Peyer's patch (tissue), 4 donors: Measurements from ENCODE around the gene IFITM5. TPM values are rescaled to one million over a fixed set of nuclear protein-coding genes. Genes with fewer than 3 reads are reported as not detected.
"Not testable (repeated sequence)": the region's sequence is repeated elsewhere in the genome, so short reads cannot be mapped to it uniquely, and the experiment has no call there.

Experiments
- DNase-seq, 3 donors: peaks; one replicate each; pipeline ENCODE4 v3.0.0-alpha.2; 2017 to 2019
- H3K27ac ChIP-seq, 4 donors: fragments of 200-600 bp; sonication (generic); one replicate each; pipeline ENCODE4 v1.5.1; 2016 to 2019
- H3K27me3 ChIP-seq, 2 donors: fragments of 200-600 bp; sonication (generic); one replicate each; pipeline ENCODE4 v1.5.1; 2019
- H3K36me3 ChIP-seq, 3 donors: fragments of 200-600 bp; sonication (generic); one replicate each; pipeline ENCODE4 v1.5.1; 2016 to 2019
- H3K4me1 ChIP-seq, 4 donors: fragments of 200-600 bp; sonication (generic); one replicate each; pipeline ENCODE4 v1.5.1; 2016 to 2019
- H3K4me3 ChIP-seq, 4 donors: fragments of 200-600 bp; sonication (generic); 1 replicate in 3 of 4; 2 replicates in 1 of 4; pipeline ENCODE4 v1.5.1; 2016 to 2019; ENCODE audit warnings: mild to moderate bottlenecking in 1 of 4
- H3K9me3 ChIP-seq, 4 donors: fragments of 200-600 bp; sonication (generic); one replicate each; pipeline ENCODE4 v1.5.1; 2016 to 2019; ENCODE audit warnings: mild to moderate bottlenecking in 1 of 4
- POLR2A ChIP-seq, 2 donors: fragments of 450-650 bp; IDR thresholded peaks; one replicate each; pipeline ENCODE4 v1.5.1; 2017; ENCODE audit warnings: antibody characterized with exemption in 2 of 2, mild to moderate bottlenecking in 2 of 2, moderate library complexity in 2 of 2
- total RNA-seq, 4 donors: library from RNA; depleted of rRNA; stranded (reverse); fragments of >200 nt; gene quantifications; one replicate each; pipeline ENCODE4 v1.1.0, GENCODE V29; 2016
- TF ChIP-seq, protein P1 (sequence below), 6 experiments: fragments of 450-650 bp in 4 of 6; fragments of 200-600 bp in 2 of 6; sonication (generic) in 1 of 6; IDR thresholded peaks; one replicate each; pipeline ENCODE4 v1.5.1; 2017 to 2019; ENCODE audit warnings: antibody characterized with exemption in 6 of 6, mild to moderate bottlenecking in 3 of 6, moderate library complexity in 1 of 6

The IFITM5 gene
- total RNA-seq, 4 donors from 2014 or later, result not detected

- peak; percentile 68 to 91 (median 78) for DNase-seq
- Histone ChIP-seq H3K4me3 (peak overlapping the region; percentile 62 to 87 (median 70)), H3K27ac (peak overlapping the region; percentile 88 to 96 (median 92)), H3K4me1 (peaks cover 0 to 27% (median 5%) of the 10 kb centered on the region in 4 donors), H3K36me3 (peaks cover 0 to 14% (median 0%) of the 10 kb centered on the region in 3 donors)
- not testable (repeated sequence) for H3K9me3 ChIP-seq, H3K27me3 ChIP-seq
- TF ChIP-seq POLR2A (IDR thresholded peaks at IDR 0.05), result peak in 1 of 2 donors; percentile 7
Observed at GRCh38 chr11:286977-287820, 12.1 kb downstream of the IFITM5 start.

DNA sequence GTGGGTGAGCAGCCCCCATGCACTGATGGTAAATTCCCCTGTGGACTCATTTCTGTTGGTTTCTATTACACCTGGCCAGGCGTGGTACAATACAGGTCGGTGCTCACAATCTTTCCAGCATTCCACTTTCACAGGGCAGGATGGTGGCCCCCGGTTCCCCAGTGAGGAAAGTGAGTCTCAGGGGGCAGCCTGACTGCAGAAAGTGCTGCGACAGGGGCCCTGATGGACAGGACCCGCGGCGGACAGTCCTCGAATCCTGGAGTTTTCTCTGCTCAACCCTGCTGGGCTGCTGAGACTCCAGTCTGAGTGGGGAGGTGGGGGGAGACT is 13.5 kb downstream of the IFITM5 start:
- H3K27ac ChIP-seq, result peak overlapping the region in 2 of 4 donors; percentile 66 to 90
- no peak overlapping the region for H3K4me3 ChIP-seq
- peak in 2 of 3 donors; percentile 45 to 46 for DNase-seq
- H3K36me3 ChIP-seq, result peaks cover 0 to 25% (median 0%) of the 10 kb centered on the region in 3 donors
- no peak for TF ChIP-seq POLR2A (IDR thresholded peaks at IDR 0.05)
- H3K27me3 ChIP-seq, result peaks cover 0 to 12% of the 10 kb centered on the region in 2 donors
- no peaks in the 10 kb centered on the region for H3K9me3 ChIP-seq
- peaks cover 0 to 35% (median 14%) of the 10 kb centered on the region in 4 donors for H3K4me1 ChIP-seq

- H3K4me1 ChIP-seq, result peaks cover 0 to 35% (median 15%) of the 10 kb centered on the region in 4 donors
- DNase-seq, result peak in 2 of 3 donors; percentile 44 to 52
- H3K4me3 ChIP-seq, result no peak overlapping the region
- no peak for TF ChIP-seq POLR2A (IDR thresholded peaks at IDR 0.05)
- TF ChIP-seq, protein P1, sequence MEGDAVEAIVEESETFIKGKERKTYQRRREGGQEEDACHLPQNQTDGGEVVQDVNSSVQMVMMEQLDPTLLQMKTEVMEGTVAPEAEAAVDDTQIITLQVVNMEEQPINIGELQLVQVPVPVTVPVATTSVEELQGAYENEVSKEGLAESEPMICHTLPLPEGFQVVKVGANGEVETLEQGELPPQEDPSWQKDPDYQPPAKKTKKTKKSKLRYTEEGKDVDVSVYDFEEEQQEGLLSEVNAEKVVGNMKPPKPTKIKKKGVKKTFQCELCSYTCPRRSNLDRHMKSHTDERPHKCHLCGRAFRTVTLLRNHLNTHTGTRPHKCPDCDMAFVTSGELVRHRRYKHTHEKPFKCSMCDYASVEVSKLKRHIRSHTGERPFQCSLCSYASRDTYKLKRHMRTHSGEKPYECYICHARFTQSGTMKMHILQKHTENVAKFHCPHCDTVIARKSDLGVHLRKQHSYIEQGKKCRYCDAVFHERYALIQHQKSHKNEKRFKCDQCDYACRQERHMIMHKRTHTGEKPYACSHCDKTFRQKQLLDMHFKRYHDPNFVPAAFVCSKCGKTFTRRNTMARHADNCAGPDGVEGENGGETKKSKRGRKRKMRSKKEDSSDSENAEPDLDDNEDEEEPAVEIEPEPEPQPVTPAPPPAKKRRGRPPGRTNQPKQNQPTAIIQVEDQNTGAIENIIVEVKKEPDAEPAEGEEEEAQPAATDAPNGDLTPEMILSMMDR (IDR thresholded peaks at IDR 0.05), result no peak
- H3K27me3 ChIP-seq, result peaks cover 0 to 12% of the 10 kb centered on the region in 2 donors
- peak overlapping the region in 1 of 4 donors; percentile 66 for H3K27ac ChIP-seq
- no peaks in the 10 kb centered on the region for H3K9me3 ChIP-seq
- H3K36me3 ChIP-seq, result peaks cover 0 to 31% (median 0%) of the 10 kb centered on the region in 3 donors
Observed at GRCh38 chr11:285021-285893, 14.1 kb downstream of the IFITM5 start.

DNA sequence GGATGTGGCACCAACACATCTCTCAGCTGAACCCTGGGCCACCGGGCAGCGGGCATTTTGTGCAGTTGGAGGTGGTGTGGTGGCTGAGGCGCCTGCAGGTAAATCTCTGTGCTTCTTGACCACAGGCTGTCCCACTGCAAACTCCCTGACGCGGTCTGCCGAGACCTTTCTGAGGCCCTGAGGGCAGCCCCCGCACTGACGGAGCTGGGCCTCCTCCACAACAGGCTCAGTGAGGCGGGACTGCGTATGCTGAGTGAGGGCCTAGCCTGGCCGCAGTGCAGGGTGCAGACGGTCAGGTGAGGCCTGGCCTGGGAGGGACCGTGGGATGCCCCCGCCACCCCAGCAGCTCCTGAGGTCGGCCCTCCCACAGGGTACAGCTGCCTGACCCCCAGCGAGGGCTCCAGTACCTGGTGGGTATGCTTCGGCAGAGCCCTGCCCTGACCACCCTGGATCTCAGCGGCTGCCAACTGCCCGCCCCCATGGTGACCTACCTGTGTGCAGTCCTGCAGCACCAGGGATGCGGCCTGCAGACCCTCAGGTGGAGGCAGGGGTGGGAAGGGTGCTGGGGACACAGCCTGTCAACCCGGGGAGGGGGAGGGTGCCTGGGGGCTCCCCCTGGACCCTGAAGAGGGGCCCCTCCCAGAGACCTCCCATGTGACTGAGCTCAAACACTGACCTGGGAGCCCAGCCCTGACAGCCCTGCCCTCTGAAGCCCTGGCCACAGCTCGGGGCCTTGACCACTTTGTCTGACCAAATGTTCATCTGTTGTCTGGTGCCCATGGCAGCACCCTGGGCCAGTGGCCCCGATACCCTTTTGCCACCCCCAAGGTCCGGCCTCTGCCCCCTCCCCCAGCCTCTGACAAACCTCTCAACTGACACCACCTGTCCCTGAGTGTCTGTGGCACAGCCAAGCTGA is 15.0 kb downstream of the IFITM5 start:
- H3K27ac ChIP-seq, result peak overlapping the region in 2 of 4 donors; percentile 11 to 66
- peaks cover 0 to 31% (median 15%) of the 10 kb centered on the region in 4 donors for H3K4me1 ChIP-seq
- no peaks in the 10 kb centered on the region for H3K9me3 ChIP-seq
- H3K4me3 ChIP-seq, result no peak overlapping the region
- DNase-seq, result peak in 2 of 3 donors; percentile 47 to 57
- H3K27me3 ChIP-seq, result peaks cover 0 to 12% of the 10 kb centered on the region in 2 donors
- TF ChIP-seq POLR2A (IDR thresholded peaks at IDR 0.05), result no peak
- TF ChIP-seq, protein P1 (IDR thresholded peaks at IDR 0.05), result no peak
- H3K36me3 ChIP-seq, result peaks cover 0 to 31% (median 0%) of the 10 kb centered on the region in 3 donors

DNA sequence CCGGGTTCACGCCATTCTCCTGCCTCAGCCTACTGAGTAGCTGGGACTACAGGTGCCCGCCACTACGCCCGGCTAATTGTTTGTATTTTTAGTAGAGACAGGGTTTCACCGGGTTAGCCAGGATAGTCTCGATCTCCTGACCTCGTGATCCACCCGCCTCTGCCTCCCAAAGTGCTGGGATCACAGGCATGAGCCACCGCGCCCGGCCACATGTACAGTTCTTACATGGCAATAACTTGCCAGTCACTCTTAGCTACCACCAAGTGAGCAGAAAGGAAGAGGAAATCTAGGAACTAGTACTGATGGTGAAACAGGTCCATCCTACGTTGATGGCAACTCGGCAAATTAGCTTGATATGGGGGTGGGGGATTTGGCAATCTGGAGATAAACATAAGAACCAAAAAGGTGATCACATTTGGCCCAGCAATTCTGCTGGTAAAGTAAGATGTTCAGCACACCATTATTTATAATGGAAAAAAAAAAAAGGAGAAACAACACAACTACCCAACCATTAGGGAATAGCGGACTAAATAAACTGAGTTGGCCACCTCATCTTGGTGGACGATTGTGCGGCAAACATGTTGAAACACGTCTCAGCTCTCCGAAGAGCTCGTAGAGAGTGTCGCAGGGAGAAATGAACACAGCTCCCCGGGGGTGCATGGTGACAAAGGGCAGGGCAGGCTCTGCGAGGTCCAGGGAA is 15.8 kb downstream of the IFITM5 start:
- peaks cover 0 to 31% (median 0%) of the 10 kb centered on the region in 3 donors for H3K36me3 ChIP-seq
- TF ChIP-seq, protein P1 (IDR thresholded peaks at IDR 0.05), result no peak
- TF ChIP-seq POLR2A (IDR thresholded peaks at IDR 0.05), result no peak
- H3K27me3 ChIP-seq, result peaks cover 0 to 12% of the 10 kb centered on the region in 2 donors
- DNase-seq, result peak in 1 of 3 donors; percentile 50
- no peaks in the 10 kb centered on the region for H3K9me3 ChIP-seq
- peak overlapping the region in 2 of 4 donors; percentile 11 to 66 for H3K27ac ChIP-seq
- peak overlapping the region in 2 of 4 donors; percentile 25 to 61 for H3K4me3 ChIP-seq
- H3K4me1 ChIP-seq, result peaks cover 0 to 34% (median 19%) of the 10 kb centered on the region in 4 donors
